Body of pancreas (tissue), 4 donors: ENCODE data around the gene RINL. TPM values are rescaled to one million over a fixed set of nuclear protein-coding genes. Genes with fewer than 3 reads are reported as not detected.

Experiments
- ATAC-seq: fragments of 150-250 bp; one replicate; pipeline ENCODE4 v1.9.1; 2016
- DNase-seq, 4 donors: peaks; one replicate each; pipeline ENCODE4 v3.0.0-alpha.2; 2019
- H3K27ac ChIP-seq, 4 donors: fragments of 200-600 bp; sonication (generic); 1 replicate in 3 of 4; 2 replicates in 1 of 4; pipeline versions ENCODE4 v1.5.1 to v1.6.1; 2016 to 2019; ENCODE audit warnings: mild to moderate bottlenecking in 1 of 4, mixed read lengths in 1 of 4, moderate library complexity in 1 of 4
- H3K27me3 ChIP-seq, 2 donors: fragments of 200-600 bp; sonication (generic); one replicate each; pipeline ENCODE4 v1.6.0; 2016; ENCODE audit warnings: mild to moderate bottlenecking in 1 of 2
- H3K36me3 ChIP-seq, 2 donors: fragments of 200-600 bp; sonication (generic); replicated peaks in 1 of 2; 2 replicates each; pipeline ENCODE4 v1.5.1; 2016; ENCODE audit warnings: low read depth in 2 of 2; ENCODE audit not compliant: insufficient read depth in 1 of 2
- H3K4me1 ChIP-seq: fragments of 200-600 bp; sonication (generic); one replicate; pipeline ENCODE4 v1.6.0; 2016
- H3K4me3 ChIP-seq, 2 donors: fragments of 200-600 bp; sonication (generic); 1 replicate in 1 of 2; 2 replicates in 1 of 2; pipeline ENCODE4 v1.5.1; 2016 to 2019
- H3K9me3 ChIP-seq, 3 donors: fragments of 200-600 bp; sonication (generic); 1 replicate in 2 of 3; 2 replicates in 1 of 3; pipeline ENCODE4 v1.5.1; 2016
- CTCF ChIP-seq, 7 experiments: fragments of 450-650 bp in 4 of 7; fragments of 200-600 bp in 3 of 7; sonication (generic) in 3 of 7; IDR thresholded peaks; one replicate each; pipeline ENCODE4 v1.5.1; 2016 to 2019; ENCODE audit warnings: antibody characterized with exemption in 7 of 7
- POLR2A ChIP-seq, 3 donors: fragments of 450-650 bp; IDR thresholded peaks; one replicate each; pipeline ENCODE4 v1.6.1; 2016; ENCODE audit warnings: antibody characterized with exemption in 3 of 3, mild to moderate bottlenecking in 2 of 3
- WGBS, 2 donors: methylation state at CpG; one replicate each; pipeline ENCODE4 v1.1.5; 2017; 5-methylcytosine and 5-hydroxymethylcytosine counted together
- intact Hi-C: fragments of 100-400 bp; cut with DNase I; formaldehyde crosslinking; loops from one replicate; pipeline ENCODE4 v1.15.1; 2023
- total RNA-seq, 2 donors: library from RNA; depleted of rRNA; stranded (reverse); fragments of >200 nt; gene quantifications; one replicate each; pipeline ENCODE4 v1.1.0, GENCODE V29; 2016

The RINL gene
- total RNA-seq, 2 donors from 2014 or later: 6.9 to 13.7 TPM

- no peak for ATAC-seq
- intact Hi-C loops: loop anchor here (10.0 kb wide), 1 partner anchor 387 kb away; no protein-coding TSS in a partner anchor
- no peaks in the 10 kb centered on the region for H3K9me3 ChIP-seq
- no peak overlapping the region for H3K27ac ChIP-seq
- H3K36me3 ChIP-seq: peaks cover 0 to 7% of the 10 kb centered on the region in 2 donors
- no peaks in the 10 kb centered on the region for H3K27me3 ChIP-seq
- TF ChIP-seq POLR2A (IDR thresholded peaks at IDR 0.05) (no peak), CTCF (IDR thresholded peaks at IDR 0.05) (no peak)
- no peak for DNase-seq
- WGBS, 2 donors: 46 to 57% methylated on average over 6 to 14 of the region's 16 CpGs
- no peaks in the 10 kb centered on the region for H3K4me1 ChIP-seq
- H3K4me3 ChIP-seq: no peak overlapping the region
Measured at GRCh38 chr19:38911388-38912001, 33.4 kb upstream of the RINL start.

- intact Hi-C loops: loop anchor here (10.0 kb wide), 1 partner anchor 386 kb away; no protein-coding TSS in a partner anchor
- DNase-seq: no peak
Measured at GRCh38 chr19:38910488-38910887, 32.4 kb upstream of the RINL start.

GRCh38 chr19:38908911-38909310 is 30.8 kb upstream of the RINL start:
- 84 to 94% methylated on average over 6 to 9 of the region's 10 CpGs for WGBS, 2 donors
- Histone ChIP-seq H3K36me3 (peaks cover 3 to 13% of the 10 kb centered on the region in 2 donors), H3K27me3 (no peaks in the 10 kb centered on the region), H3K27ac (no peak overlapping the region), H3K9me3 (no peaks in the 10 kb centered on the region), H3K4me3 (no peak overlapping the region), H3K4me1 (no peaks in the 10 kb centered on the region)
- ATAC-seq (no peak), DNase-seq (no peak)
- TF ChIP-seq POLR2A (IDR thresholded peaks at IDR 0.05): no peak
- no peak for TF ChIP-seq CTCF (IDR thresholded peaks at IDR 0.05)
- intact Hi-C loops: no loop called here

More at GRCh38 chr19:38910488-38910887, 32.4 kb upstream of the RINL start:
- H3K4me3 ChIP-seq: no peak overlapping the region
- no peak overlapping the region for H3K27ac ChIP-seq
- TF ChIP-seq POLR2A (IDR thresholded peaks at IDR 0.05) (no peak), CTCF (IDR thresholded peaks at IDR 0.05) (no peak)
- ATAC-seq: no peak
- H3K36me3 ChIP-seq: peaks cover 2 to 7% of the 10 kb centered on the region in 2 donors
- H3K4me1 ChIP-seq: no peaks in the 10 kb centered on the region
- H3K9me3 ChIP-seq: no peaks in the 10 kb centered on the region
- 92 to 96% methylated on average over 10 to 11 of the region's 12 CpGs for WGBS, 2 donors
- H3K27me3 ChIP-seq: no peaks in the 10 kb centered on the region

- intact Hi-C loops: no loop called here
- ATAC-seq (no peak), DNase-seq (no peak)
- Histone ChIP-seq H3K4me3 (no peak overlapping the region), H3K36me3 (peaks cover 3 to 13% of the 10 kb centered on the region in 2 donors), H3K4me1 (no peaks in the 10 kb centered on the region), H3K9me3 (no peaks in the 10 kb centered on the region), H3K27me3 (no peaks in the 10 kb centered on the region), H3K27ac (no peak overlapping the region)
- 94 to 99% methylated on average over 12 of the region's 12 CpGs for WGBS, 2 donors
- TF ChIP-seq POLR2A (IDR thresholded peaks at IDR 0.05): no peak
- TF ChIP-seq CTCF (IDR thresholded peaks at IDR 0.05): no peak
Measured at GRCh38 chr19:38907670-38908069, 29.6 kb upstream of the RINL start.

GRCh38 chr19:38907227-38907626 is 29.2 kb upstream of the RINL start:
- peaks cover 3 to 13% of the 10 kb centered on the region in 2 donors for H3K36me3 ChIP-seq
- no peak for ATAC-seq
- no peaks in the 10 kb centered on the region for H3K4me1 ChIP-seq
- H3K27me3 ChIP-seq: no peaks in the 10 kb centered on the region
- no peak overlapping the region for H3K27ac ChIP-seq
- intact Hi-C loops: no loop called here
- DNase-seq: no peak
- no peak overlapping the region for H3K4me3 ChIP-seq
- WGBS, 2 donors: 89 to 97% methylated on average over 18 to 19 of the region's 29 CpGs
- H3K9me3 ChIP-seq: no peaks in the 10 kb centered on the region
- TF ChIP-seq POLR2A (IDR thresholded peaks at IDR 0.05) (no peak), CTCF (IDR thresholded peaks at IDR 0.05) (no peak)
